HT-29 (cell line): ENCODE results near the gene PDE6B. TPM values are rescaled to one million over a fixed set of nuclear protein-coding genes. Genes with fewer than 3 reads are reported as not detected.
"Not testable (repeated sequence)": the region's sequence is repeated elsewhere in the genome, so short reads cannot be mapped to it uniquely, and the experiment has no call there.

ENCODE experiments used
- DNase-seq: peaks from one replicate; pipeline ENCODE4 v3.0.0-alpha.2; 2015; ENCODE audit warnings: low spot score
- total RNA-seq: library from RNA; depleted of rRNA; stranded (reverse); fragments of >200 nt; shearing (Covaris generic); gene quantifications from 2 replicates; pipeline ENCODE4 v1.2.3, GENCODE V29; 2014

PDE6B gene
- total RNA-seq, 1 experiment from 2014 or later, result not detected

GRCh38 chr4:622071-622995 lies 3.0 kb upstream of the PDE6B start:
- DNase-seq, result no peak

DNA sequence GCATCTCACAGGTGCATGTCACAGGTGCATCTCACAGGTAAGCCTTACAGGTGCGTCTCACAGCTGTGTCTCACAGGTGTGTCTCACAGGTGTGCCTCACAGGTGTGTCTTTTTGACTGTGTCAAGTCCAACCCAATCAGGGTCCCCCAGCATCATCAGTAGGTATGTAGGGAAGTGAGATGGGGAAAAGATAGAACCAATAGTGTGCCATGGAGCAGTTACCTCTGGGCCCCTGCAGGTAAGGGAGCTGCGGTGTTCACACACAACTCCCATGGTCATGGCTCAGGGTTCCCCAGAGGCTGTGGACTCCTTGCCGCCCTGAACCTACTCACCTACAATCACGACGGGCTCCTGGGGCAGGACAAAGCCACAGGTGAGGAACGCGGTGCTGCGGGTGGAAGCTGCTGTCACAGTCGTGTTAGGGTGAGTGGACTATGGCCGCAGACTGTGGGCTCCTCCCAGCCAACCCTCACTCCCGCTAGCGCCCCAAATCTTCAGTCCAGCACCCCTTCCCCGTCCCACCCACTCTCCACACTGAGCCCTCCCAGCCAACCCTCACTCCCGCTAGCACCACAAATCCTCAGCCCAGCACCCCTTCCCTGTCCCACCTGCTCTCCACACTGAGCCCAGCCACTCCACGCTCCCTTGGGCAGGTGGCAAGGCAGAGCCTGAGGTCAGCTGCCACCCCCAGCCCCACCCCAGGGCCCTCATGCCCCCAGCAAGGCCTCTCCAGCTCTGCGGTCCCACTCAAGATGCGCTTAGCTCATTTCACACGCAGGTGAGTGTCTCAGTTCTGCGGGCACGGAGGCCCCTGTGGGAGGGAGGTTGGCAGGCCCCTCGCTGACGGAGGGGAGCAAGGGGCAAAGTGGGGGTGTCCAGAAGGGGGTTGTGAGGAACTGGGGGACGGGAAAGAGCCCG lies 2.1 kb upstream of the PDE6B start:
- DNase-seq, result no peak

DNA sequence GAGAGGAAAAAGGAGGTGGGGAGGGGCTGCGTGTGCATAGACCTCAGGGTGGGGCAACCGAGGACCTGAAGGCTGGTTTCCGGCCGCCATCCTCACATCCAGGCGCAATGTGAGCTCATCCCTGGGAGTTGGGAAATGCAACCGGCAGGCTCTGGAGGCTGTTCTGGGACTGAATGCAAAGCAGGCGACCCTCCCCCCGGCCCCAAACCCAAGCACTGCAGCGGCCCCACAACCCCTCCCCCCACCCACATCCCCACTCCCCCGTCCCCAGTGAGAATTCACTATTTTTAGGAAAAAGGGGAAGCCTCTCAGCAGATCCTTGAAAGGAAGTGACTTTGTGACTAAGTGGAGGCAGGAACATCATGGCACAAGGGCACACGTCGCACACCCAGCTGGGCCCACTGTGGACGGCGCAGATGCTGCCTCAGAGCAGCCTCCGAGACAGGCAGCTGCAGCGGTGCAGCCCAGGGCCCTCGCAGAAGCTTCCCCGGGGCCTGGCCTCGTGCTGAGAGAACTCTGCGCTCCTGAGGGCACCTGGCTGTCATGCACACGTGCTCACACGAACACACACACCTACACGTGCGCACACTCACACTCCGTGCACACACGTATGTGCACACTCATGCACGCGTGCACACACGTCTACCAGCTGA lies 1.3 kb upstream of the PDE6B start:
- no peak for DNase-seq

GRCh38 chr4:625631-626161 lies 323 bp downstream of the PDE6B start:
- no peak for DNase-seq

DNA sequence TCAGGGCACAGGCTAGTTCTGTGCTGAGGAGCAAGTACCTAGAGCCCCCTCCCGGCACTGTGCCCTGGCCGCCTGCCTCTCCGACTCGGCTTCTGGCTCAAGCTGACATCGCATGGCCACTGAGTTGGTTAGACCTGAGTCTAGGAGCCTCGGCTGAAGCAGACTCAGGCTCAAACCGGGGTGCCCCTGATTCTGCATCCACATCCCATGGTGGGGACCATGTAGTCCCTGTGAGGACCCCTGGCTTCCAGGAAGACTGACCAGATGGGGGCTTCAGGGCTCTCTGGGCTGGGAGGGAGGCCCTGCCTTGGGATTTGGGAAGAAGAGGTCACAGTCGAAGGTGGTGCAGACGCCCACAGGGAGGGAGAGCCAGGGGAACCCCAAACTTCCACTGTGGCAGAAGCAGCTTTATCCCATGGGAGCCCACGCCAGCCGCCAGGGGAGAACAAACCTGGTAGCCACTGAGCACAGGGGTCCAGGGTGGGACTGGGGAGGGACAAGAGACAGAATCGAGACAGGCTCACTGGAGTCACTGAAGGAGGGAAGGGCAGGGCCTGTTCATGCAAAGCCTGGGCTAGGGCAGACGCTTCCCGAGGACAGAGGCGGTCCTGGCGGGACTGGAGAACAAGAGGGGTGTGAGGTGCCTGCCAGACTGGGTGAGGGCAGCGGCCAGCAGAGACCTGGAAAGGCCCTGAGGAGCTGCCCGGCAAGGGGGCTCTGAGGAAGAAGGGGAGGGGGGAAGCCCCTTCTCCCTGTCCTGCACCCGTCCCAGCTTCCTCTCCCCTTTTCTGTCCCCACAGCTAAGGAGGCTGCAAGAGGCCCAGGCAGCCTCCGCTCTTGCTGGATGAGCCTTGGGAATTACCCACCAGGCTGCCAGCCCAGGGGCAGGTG lies 1.1 kb downstream of the PDE6B start:
- no peak for DNase-seq

DNA sequence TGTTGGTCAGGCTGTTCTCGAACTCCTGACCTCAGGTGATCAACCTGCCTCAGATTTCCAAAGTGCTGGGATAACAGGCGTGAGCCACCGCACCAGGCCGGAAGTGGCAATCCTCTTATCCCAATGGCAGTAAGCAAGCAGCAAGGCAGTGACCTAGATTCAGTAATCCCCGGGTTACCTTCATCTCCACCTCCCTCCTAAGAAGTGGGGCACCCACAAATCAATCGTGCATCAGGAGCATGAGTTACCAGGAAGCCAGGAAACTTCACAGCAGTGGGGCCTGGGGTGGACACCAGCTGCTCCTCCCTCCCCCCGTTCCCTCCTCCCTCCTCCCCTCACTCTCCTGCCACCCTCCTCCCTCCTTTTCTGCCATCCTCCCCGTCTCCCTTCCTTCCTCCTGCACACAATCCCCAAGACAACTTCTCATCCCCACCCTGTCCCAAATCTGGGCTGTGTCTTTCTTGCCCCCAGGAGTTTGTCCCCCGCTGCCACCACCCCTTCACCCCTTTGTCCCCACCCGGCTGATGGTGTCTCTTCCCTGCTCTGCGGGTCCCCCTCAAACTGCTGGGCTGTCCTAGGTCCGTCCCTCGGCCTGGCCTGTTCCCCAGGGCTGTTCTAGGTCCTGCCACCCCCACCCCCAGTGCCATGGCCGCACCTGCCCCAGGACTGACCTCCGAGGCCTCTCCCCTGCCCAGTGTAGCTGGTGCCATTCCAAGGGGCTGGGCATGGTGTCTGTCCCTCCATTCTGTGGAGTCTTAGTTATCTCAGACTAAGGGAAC lies 2.2 kb downstream of the PDE6B start:
- DNase-seq, result no peak

GRCh38 chr4:628311-628741 lies 3.0 kb downstream of the PDE6B start:
- no peak for DNase-seq

DNA sequence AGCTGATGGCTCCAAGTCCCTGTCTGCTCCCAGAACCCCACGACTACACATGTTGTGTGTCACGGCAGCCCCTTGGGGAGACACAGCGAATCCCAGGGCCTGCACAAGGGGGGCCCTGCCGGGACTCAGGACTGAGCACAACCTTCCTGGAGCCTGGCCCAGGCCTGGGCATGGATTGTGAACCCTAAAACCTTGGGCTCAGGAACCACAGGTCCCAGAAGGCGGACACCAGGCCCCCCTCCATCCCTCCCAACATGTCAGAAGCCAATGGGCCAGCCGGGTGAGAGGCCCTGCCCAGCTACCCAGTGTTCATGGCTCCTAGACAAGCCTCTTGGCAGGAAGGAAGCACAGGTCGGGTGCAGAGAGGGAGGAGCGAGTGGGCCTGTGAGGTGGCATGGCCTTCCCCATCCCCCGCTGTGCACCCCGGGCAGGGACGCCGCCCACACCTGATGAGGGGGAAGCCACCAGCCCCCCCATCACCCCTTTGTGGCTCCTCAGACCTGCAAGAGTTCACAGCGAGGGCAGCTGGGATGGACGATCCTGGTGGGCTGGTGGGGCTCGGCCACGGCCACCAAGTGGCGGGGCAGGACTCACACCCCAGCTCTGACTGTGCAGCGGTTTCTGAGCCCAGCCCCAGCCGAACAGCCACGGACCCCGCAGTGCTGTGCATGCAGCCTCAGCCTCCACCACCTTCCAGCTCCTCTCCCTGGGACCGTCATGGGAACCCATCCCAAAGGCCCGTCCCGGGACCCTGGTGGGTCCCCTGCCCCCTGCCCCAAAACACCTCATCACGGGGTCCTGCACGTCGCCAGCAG lies 3.7 kb downstream of the PDE6B start:
- DNase-seq, result no peak

DNA sequence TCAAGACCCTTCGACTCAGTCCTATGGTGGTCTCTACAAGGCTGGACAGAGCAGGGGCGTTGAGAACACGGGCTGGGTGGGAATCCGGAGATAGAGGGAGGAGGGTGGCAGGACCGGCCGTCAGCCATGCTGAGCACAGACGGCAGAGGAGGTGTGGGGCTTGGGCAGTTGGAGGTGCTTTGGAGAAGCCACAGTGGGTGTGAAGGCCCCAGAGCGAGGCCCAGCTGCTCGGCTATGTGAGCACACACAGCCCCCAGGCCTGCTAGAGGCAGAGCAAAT lies 4.2 kb downstream of the PDE6B start:
- no peak for DNase-seq

DNA sequence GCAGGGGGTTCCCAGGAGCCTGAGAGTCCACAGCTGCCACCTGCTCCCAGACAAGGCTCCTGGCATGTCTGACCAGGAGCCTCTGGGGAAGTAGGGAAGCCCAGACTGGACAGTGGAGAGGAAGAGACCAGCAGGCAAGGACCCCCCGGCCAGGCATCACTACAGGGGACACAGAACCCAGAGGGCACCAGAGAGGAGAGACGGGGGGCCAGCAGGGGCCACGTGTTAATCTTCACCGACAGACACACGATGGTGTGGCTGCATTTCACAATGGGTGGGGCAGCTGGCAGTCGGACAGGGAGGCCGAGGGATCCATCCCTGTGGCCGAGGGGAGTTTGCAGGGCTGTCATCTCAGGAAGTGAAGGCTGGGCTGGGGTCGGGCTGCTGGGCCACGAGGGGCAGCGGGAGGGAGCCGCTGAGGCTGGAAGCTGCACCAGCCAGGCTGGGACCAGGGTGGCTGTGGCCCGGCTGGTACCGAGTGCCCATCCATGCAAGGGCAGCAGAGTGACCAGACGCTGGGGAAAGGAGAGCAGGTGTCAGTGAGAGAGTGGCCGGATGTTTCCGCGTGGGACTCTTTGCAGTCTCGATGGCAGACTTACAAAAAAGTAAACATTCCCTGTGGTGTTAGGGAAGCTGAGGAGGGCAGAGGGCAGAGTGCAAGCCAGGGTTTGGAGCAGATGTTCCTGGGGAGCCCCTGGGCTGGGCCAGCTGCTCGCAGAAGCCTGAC lies 4.7 kb downstream of the PDE6B start:
- DNase-seq, result no peak

DNA sequence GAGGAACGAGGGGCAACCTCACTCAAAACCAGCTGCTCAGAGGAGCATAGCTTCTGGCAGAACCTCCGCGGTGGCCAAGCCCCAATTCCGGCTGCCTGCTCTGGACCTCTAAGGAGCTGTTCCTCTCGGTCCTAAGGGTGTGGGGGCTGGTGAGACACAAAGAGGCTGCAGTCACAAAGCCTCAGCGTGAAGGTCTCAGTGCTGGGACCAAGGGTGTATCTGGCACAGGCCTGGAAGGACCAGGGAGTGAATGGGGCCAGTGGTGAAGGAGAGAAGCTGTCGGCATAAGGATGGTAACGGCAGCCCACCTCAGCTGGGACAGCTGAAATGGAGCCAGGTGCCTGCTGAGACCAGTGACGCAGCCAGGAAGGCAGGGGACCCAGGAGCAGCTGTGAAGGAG lies 5.3 kb downstream of the PDE6B start:
- no peak for DNase-seq

- DNase-seq, result no peak
Observed at GRCh38 chr4:632196-632790, 6.9 kb downstream of the PDE6B start.

GRCh38 chr4:632926-633325 lies 7.6 kb downstream of the PDE6B start:
- DNase-seq, result no peak

GRCh38 chr4:633406-633805 lies 8.0 kb downstream of the PDE6B start:
- no peak for DNase-seq

DNA sequence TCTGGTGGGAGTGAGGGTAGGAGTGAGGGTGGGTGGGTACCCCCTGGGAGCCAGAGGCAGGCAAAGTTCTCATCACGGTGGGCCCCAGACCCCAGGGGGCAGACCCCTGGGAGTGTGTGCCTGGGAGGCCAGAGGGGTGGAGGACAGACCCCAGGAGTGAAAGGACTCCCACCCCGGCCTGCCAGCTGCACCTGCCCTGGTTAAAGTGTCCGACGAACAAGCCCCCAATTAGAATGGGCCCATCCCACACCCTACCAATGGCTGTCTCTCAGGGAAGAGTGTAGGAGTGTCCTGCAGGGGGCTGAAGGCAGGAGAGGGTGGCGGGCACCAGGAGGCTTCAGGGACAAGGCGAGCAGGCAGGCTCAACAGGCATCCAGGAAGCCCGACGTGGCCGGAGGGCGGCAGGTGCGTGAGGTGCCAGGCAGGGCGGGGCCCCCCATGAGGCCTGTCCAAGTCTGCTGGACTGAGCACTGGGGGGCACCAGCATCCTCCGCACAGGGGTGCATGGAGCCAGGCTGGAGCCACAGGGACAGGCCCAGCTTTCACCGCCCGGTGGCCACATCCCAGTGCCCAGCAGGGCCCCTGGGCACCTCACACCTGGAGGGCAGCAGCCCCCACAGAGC lies 8.7 kb downstream of the PDE6B start:
- no peak for DNase-seq

DNA sequence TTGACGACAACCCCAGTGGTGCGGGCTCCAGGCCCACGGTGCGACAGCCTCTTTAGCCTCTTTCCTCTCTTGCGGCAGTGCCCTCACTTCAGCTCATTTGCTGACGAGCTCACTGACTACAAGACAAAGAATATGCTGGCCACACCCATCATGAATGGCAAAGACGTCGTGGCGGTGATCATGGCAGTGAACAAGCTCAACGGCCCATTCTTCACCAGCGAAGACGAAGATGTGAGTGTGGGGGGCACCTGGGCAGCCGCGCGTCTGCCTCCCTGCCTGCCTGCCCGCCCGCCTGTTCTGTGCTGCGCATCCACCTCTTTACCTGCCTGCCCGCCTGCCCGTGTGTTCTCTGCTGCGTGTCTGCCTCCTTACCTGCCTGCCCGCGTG lies 9.2 kb downstream of the PDE6B start:
- no peak for DNase-seq

- DNase-seq, result not testable (repeated sequence)
Observed at GRCh38 chr4:635066-635835, 9.9 kb downstream of the PDE6B start.
